Vagina (tissue), 2 donors: ENCODE data around the gene CR1.

ENCODE experiments used
- CTCF ChIP-seq, 3 experiments: fragments of 450-650 bp in 2 of 3; fragments of 200-600 bp in 1 of 3; sonication (generic) in 1 of 3; IDR thresholded peaks; one replicate each; pipeline ENCODE4 v1.5.1; 2017 to 2019; ENCODE audit warnings: antibody characterized with exemption in 3 of 3, mild to moderate bottlenecking in 2 of 3, moderate library complexity in 2 of 3
- POLR2A ChIP-seq, 2 donors: fragments of 450-650 bp; IDR thresholded peaks; one replicate each; pipeline ENCODE4 v1.6.1; 2017; ENCODE audit warnings: antibody characterized with exemption in 2 of 2, mild to moderate bottlenecking in 2 of 2, moderate library complexity in 2 of 2

DNA sequence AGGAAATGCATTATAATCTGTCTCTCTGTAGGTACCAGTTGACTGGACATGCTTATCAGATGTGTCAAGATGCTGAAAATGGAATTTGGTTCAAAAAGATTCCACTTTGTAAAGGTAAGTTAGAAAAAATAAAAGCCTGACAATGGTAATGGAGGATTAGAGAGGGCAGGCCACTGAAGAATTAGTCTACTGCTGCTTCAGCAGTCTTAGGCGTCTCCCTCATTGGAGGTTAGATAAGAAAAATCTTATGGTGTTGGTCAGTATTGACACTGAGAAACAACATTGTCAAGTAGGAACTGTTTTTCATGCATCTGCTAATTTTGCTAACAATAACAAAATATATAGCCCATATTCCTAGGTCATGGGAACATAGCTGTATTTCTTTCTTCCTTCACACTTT, 21.7 kb upstream of the CR1 start:
- no peak for TF ChIP-seq CTCF (IDR thresholded peaks at IDR 0.05)
- TF ChIP-seq POLR2A (IDR thresholded peaks at IDR 0.05) = no peak
